Caco-2 (cell line): ENCODE results near the gene NDUFAF3. TPM values are rescaled to one million over a fixed set of nuclear protein-coding genes. Genes with fewer than 3 reads are reported as not detected.

ENCODE experiments used
- BruUV-seq: library from RNA; stranded (reverse); fragments of 400-500 nt; replicated peaks from 2 replicates; lab custom pipeline; 2021; lab: Mats Ljungman, UMichigan
- CTCF ChIA-PET: fragments of 300-600 bp; sonication (Branson Sonifier 250); formaldehyde crosslinking; loops from one replicate; lab custom pipeline; 2022; ENCODE audit warnings: antibody characterized with exemption; lab: Charles Lee
- POLR2A ChIA-PET: fragments of 300-600 bp; sonication (Branson Sonifier 250); formaldehyde crosslinking; loops from one replicate; lab custom pipeline; 2022; ENCODE audit warnings: antibody characterized with exemption; lab: Charles Lee
- DNase-seq, 2 experiments: peaks; one replicate each; pipeline versions ENCODE4 v3.0.0 to v3.0.0-alpha.2; 2020 to 2022
- H3K27me3 ChIP-seq: replicated peaks from 2 replicates; pipeline ENCODE4 v1.6.0; 2011; ENCODE audit warnings: low read length; ENCODE audit not compliant: control insufficient read depth, insufficient read depth
- H3K36me3 ChIP-seq: 2 replicates; pipeline ENCODE4 v1.5.1; 2011; ENCODE audit warnings: low read length; ENCODE audit not compliant: control insufficient read depth, insufficient read depth
- H3K4me1 ChIP-seq: fragments of 250-450 bp; sonication (Bioruptor Pico); 2 replicates; pipeline ENCODE4 v1.5.1; 2020; ENCODE audit warnings: mild to moderate bottlenecking
- H3K4me3 ChIP-seq: 2 replicates; pipeline ENCODE4 v1.5.1; 2011; ENCODE audit warnings: low read depth, mild to moderate bottlenecking, control low read depth, low read length
- H3K9me3 ChIP-seq: fragments of 250-450 bp; sonication (Bioruptor Pico); 2 replicates; pipeline ENCODE4 v1.5.1; 2020; ENCODE audit warnings: mild to moderate bottlenecking, moderate library complexity
- H3K27ac Mint-ChIP-seq: one replicate; pipeline ENCODE4 v1.8.0; 2022; ENCODE audit warnings: mixed read lengths; ENCODE audit not compliant: unreplicated experiment
- H3K27me3 Mint-ChIP-seq: one replicate; pipeline ENCODE4 v1.8.0; 2022; ENCODE audit warnings: mixed read lengths; ENCODE audit not compliant: insufficient read depth, unreplicated experiment
- H3K36me3 Mint-ChIP-seq: one replicate; pipeline ENCODE4 v1.8.0; 2022; ENCODE audit warnings: mild to moderate bottlenecking, mixed read lengths; ENCODE audit not compliant: insufficient read depth, unreplicated experiment
- H3K4me1 Mint-ChIP-seq: one replicate; pipeline ENCODE4 v1.8.0; 2022; ENCODE audit warnings: low read depth, mixed read lengths; ENCODE audit not compliant: unreplicated experiment
- H3K4me3 Mint-ChIP-seq: one replicate; pipeline ENCODE4 v1.8.0; 2022; ENCODE audit warnings: mild to moderate bottlenecking, moderate library complexity, mixed read lengths; ENCODE audit not compliant: unreplicated experiment
- H3K9me3 Mint-ChIP-seq: one replicate; pipeline ENCODE4 v1.8.0; 2022; ENCODE audit warnings: mixed read lengths; ENCODE audit not compliant: unreplicated experiment
- intact Hi-C: fragments of 100-400 bp; cut with micrococcal nuclease; formaldehyde crosslinking; loops from one replicate; pipeline ENCODE4 v1.10.0; 2022; ENCODE audit not compliant: unreplicated experiment
- total RNA-seq: library from RNA; stranded (reverse); gene quantifications from 2 replicates; pipeline ENCODE4 v1.2.3, GENCODE V29; 2022
- TF ChIP-seq, protein P1 (sequence below), 2 experiments: fragments of 200-600 bp in 1 of 2; IDR thresholded peaks; 1 replicate in 1 of 2; 2 replicates in 1 of 2; pipeline versions ENCODE4 v1.5.1 to v1.8.0; 2011 to 2022; ENCODE audit warnings: antibody characterized with exemption in 1 of 2, control low read depth in 1 of 2, inconsistent platforms in 1 of 2, low read depth in 1 of 2, low read length in 1 of 2, mild to moderate bottlenecking in 1 of 2, moderate library complexity in 1 of 2; ENCODE audit not compliant: insufficient read depth in 1 of 2, severe bottlenecking in 1 of 2, unreplicated experiment in 1 of 2

NDUFAF3 gene
- total RNA-seq, 1 experiment from 2014 or later, result 68.7 TPM

- Mint-ChIP-seq H3K36me3 (peaks cover 17% of the 10 kb centered on the region), H3K27ac (no peak overlapping the region), H3K27me3 (no peaks in the 10 kb centered on the region), H3K4me1 (no peaks in the 10 kb centered on the region), H3K4me3 (no peak overlapping the region), H3K9me3 (no peaks in the 10 kb centered on the region)
- intact Hi-C loops, result no loop called here
- TF ChIP-seq, protein P1, sequence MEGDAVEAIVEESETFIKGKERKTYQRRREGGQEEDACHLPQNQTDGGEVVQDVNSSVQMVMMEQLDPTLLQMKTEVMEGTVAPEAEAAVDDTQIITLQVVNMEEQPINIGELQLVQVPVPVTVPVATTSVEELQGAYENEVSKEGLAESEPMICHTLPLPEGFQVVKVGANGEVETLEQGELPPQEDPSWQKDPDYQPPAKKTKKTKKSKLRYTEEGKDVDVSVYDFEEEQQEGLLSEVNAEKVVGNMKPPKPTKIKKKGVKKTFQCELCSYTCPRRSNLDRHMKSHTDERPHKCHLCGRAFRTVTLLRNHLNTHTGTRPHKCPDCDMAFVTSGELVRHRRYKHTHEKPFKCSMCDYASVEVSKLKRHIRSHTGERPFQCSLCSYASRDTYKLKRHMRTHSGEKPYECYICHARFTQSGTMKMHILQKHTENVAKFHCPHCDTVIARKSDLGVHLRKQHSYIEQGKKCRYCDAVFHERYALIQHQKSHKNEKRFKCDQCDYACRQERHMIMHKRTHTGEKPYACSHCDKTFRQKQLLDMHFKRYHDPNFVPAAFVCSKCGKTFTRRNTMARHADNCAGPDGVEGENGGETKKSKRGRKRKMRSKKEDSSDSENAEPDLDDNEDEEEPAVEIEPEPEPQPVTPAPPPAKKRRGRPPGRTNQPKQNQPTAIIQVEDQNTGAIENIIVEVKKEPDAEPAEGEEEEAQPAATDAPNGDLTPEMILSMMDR (IDR thresholded peaks at IDR 0.05; ENCODE audit: insufficient read depth in 1 of 2, low read depth in 1 of 2, low read length in 1 of 2, severe bottlenecking in 1 of 2, unreplicated experiment in 1 of 2), result peak in 1 of 2 experiments; percentile 2
- Histone ChIP-seq H3K9me3 (no peaks in the 10 kb centered on the region), H3K36me3 (peaks cover 2% of the 10 kb centered on the region; the same call in 1 of the 2 replicates), H3K4me1 (peaks cover 17% of the 10 kb centered on the region), H3K27me3 (no peaks in the 10 kb centered on the region), H3K4me3 (no peak overlapping the region)
- no TSS peak for BruUV-seq
- no peak for DNase-seq
- ChIA-PET POLR2A (no interaction called here), CTCF (no interaction called here)
Observed at GRCh38 chr3:49001155-49001554, 20.8 kb upstream of the NDUFAF3 start.

GRCh38 chr3:49004352-49005302, 17.3 kb upstream of the NDUFAF3 start:
- Mint-ChIP-seq H3K4me1 (peaks cover 13% of the 10 kb centered on the region), H3K9me3 (no peaks in the 10 kb centered on the region), H3K4me3 (no peak overlapping the region), H3K27ac (no peak overlapping the region), H3K27me3 (no peaks in the 10 kb centered on the region), H3K36me3 (peaks cover 50% of the 10 kb centered on the region)
- intact Hi-C loops, result no loop called here
- no peaks in the 10 kb centered on the region for H3K27me3 ChIP-seq
- no peak overlapping the region for H3K4me3 ChIP-seq
- peaks cover 26% of the 10 kb centered on the region for H3K4me1 ChIP-seq
- POLR2A ChIA-PET, result interaction anchor here (0.6 kb wide), 1 partner anchor 288 kb away, joined by 3 read pairs; no protein-coding TSS in a partner anchor
- CTCF ChIA-PET, result interaction anchor here (1.5 kb wide), 1 partner anchor 17 kb away, joined by 7 read pairs; no protein-coding TSS in a partner anchor
- no peaks in the 10 kb centered on the region for H3K9me3 ChIP-seq
- DNase-seq, result no peak
- H3K36me3 ChIP-seq, result no peaks in the 10 kb centered on the region; the same call in 1 of the 2 replicates
- TF ChIP-seq, protein P1 (IDR thresholded peaks at IDR 0.05; ENCODE audit: insufficient read depth in 1 of 2, low read depth in 1 of 2, low read length in 1 of 2, severe bottlenecking in 1 of 2, unreplicated experiment in 1 of 2), result no peak
- BruUV-seq, result no TSS peak

DNA sequence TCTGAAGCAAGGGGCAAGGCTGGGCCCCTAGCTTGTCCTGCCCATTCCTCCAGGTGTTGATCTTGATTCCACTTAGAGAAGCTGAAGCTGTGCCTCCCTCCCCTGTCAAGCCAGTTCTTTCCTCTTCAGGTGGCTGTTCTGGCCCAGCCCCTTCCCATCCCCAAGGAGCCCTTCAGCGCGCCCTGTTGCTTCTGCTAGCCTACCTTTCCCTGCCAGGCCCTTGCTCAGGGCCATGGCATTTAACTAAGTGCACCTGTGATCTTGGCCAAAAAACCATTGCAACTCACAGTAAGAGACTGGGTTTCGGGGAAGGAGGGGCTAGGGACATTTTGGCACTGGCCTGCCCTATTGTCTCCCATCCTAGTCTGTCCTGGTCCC, 16.6 kb upstream of the NDUFAF3 start:
- TF ChIP-seq, protein P1 (IDR thresholded peaks at IDR 0.05; ENCODE audit: insufficient read depth in 1 of 2, low read depth in 1 of 2, low read length in 1 of 2, severe bottlenecking in 1 of 2, unreplicated experiment in 1 of 2), result no peak
- Mint-ChIP-seq H3K4me3 (no peak overlapping the region), H3K36me3 (peaks cover 55% of the 10 kb centered on the region), H3K27ac (no peak overlapping the region), H3K4me1 (peaks cover 13% of the 10 kb centered on the region), H3K9me3 (no peaks in the 10 kb centered on the region), H3K27me3 (no peaks in the 10 kb centered on the region)
- Histone ChIP-seq H3K36me3 (no peaks in the 10 kb centered on the region; the same call in 1 of the 2 replicates), H3K9me3 (no peaks in the 10 kb centered on the region), H3K4me1 (peaks cover 26% of the 10 kb centered on the region), H3K27me3 (no peaks in the 10 kb centered on the region), H3K4me3 (no peak overlapping the region)
- no TSS peak for BruUV-seq
- POLR2A ChIA-PET, result no interaction called here
- CTCF ChIA-PET, result interaction anchor here (1.5 kb wide), 1 partner anchor 17 kb away, joined by 7 read pairs; no protein-coding TSS in a partner anchor
- DNase-seq, result no peak
- intact Hi-C loops, result no loop called here
